PFSK-1 (cell line): ENCODE measurements around the gene RABL3.

Experiments
- POLR2AphosphoS5 ChIP-seq: IDR thresholded peaks from 2 replicates; pipeline ENCODE4 v1.6.1; 2012; ENCODE audit warnings: low read depth, mild to moderate bottlenecking, control low read depth, low read length, moderate library complexity
- SIN3A ChIP-seq: IDR thresholded peaks from 2 replicates; pipeline ENCODE4 v1.6.1; 2012; ENCODE audit warnings: mild to moderate bottlenecking, low read length, moderate library complexity, borderline replicate concordance; ENCODE audit not compliant: insufficient read depth
- TAF1 ChIP-seq: IDR thresholded peaks from 2 replicates; pipeline ENCODE4 v1.6.1; 2012; ENCODE audit warnings: low read length, control low read depth, borderline replicate concordance; ENCODE audit not compliant: insufficient read depth
- TF ChIP-seq, protein P1 (sequence below), 2 experiments: IDR thresholded peaks; 2 replicates each; pipeline versions ENCODE4 v1.6.1 to v1.8.0; 2011 to 2012; ENCODE audit warnings: low read depth in 2 of 2, low read length in 2 of 2, control low read depth in 1 of 2, inconsistent platforms in 1 of 2, mild to moderate bottlenecking in 1 of 2, moderate library complexity in 1 of 2; ENCODE audit not compliant: insufficient read depth in 1 of 2

DNA sequence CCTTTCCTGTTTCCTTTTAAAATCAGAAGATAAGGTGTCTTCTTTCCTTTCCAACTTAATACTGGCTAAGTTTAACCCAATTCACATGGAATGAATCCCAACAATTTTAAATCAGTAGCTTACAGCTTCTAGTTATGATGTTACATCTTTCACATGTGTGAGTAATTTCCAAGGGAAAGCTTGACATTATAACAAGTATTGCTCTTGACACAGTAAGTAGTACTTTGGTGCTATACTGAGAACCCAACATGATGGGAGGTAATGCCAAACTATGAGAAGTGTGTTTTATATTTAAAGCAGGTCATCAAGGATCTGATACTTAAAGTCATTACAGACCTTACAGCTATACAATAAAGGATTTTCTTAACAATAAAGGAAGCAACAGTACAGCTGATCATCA is 29.1 kb downstream of the RABL3 start:
- TF ChIP-seq, protein P1, sequence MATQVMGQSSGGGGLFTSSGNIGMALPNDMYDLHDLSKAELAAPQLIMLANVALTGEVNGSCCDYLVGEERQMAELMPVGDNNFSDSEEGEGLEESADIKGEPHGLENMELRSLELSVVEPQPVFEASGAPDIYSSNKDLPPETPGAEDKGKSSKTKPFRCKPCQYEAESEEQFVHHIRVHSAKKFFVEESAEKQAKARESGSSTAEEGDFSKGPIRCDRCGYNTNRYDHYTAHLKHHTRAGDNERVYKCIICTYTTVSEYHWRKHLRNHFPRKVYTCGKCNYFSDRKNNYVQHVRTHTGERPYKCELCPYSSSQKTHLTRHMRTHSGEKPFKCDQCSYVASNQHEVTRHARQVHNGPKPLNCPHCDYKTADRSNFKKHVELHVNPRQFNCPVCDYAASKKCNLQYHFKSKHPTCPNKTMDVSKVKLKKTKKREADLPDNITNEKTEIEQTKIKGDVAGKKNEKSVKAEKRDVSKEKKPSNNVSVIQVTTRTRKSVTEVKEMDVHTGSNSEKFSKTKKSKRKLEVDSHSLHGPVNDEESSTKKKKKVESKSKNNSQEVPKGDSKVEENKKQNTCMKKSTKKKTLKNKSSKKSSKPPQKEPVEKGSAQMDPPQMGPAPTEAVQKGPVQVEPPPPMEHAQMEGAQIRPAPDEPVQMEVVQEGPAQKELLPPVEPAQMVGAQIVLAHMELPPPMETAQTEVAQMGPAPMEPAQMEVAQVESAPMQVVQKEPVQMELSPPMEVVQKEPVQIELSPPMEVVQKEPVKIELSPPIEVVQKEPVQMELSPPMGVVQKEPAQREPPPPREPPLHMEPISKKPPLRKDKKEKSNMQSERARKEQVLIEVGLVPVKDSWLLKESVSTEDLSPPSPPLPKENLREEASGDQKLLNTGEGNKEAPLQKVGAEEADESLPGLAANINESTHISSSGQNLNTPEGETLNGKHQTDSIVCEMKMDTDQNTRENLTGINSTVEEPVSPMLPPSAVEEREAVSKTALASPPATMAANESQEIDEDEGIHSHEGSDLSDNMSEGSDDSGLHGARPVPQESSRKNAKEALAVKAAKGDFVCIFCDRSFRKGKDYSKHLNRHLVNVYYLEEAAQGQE (IDR thresholded peaks at IDR 0.05; ENCODE audit: insufficient read depth in 1 of 2, low read depth in 2 of 2, low read length in 2 of 2), result no peak
- TF ChIP-seq POLR2AphosphoS5, result no peak
- TF ChIP-seq TAF1, result no peak
- no peak for TF ChIP-seq SIN3A
